Measurements from ENCODE around the gene TFEC. TPM values are rescaled to one million over a fixed set of nuclear protein-coding genes. Genes with fewer than 3 reads are reported as not detected.
"Not testable (repeated sequence)": the region's sequence is repeated elsewhere in the genome, so short reads cannot be mapped to it uniquely, and the experiment has no call there.

TFEC gene
- total RNA-seq, 1 donor from 2014 or later = 1.0 TPM

- intact Hi-C loops (cut with micrococcal nuclease) = not testable (repeated sequence)
Measured at GRCh38 chr7:115929736-115930135, 100.8 kb downstream of the TFEC start.

DNA sequence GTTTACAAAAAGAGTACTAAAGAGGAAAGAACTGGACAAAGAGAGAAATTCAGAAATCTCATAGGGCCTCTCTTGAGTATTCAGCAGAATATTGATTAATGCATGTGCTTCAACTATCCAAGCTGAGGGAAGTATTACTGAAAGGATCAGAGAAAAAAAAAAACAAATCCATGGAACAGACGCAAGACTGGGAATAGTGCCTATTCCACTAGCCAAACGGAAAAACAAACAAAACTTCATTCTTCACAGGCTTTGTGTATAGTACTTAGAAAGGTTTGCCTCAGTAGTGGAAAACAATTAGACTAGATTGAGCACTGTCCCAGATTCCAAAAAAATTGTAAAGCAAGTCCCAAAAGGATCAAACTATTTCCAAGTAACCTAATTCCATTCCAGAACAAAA is 106.2 kb downstream of the TFEC start:
- intact Hi-C loops (cut with micrococcal nuclease) = no loop called here

GRCh38 chr7:115920367-115920766 is 110.2 kb downstream of the TFEC start:
- intact Hi-C loops (cut with micrococcal nuclease) = no loop called here

DNA sequence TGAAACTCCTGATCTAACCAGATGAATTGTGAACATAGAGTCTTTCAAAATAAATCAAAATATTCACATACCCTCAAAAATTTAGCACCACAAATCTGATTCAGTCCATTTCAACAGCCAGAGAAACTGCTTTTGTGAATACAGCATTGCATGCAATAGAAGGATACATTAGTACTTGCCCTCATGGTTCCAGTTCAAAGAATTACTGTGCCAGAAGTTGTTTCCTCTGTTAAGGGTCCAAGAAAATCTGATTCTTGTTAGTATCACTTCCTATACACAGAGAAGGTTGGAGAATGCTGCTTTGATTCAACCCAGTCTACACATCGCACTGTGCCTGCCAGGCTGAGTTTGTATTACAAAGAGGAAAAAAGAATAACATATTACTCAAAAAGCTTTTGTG is 115.6 kb downstream of the TFEC start:
- intact Hi-C loops (cut with micrococcal nuclease) = no loop called here

GRCh38 chr7:115911465-115911864 is 119.1 kb downstream of the TFEC start:
- intact Hi-C loops (cut with micrococcal nuclease) = loop anchor here (2.0 kb wide), 1 partner anchor 1047 kb away; no protein-coding TSS in a partner anchor

- intact Hi-C loops (cut with micrococcal nuclease) = loop anchor here (1.0 to 2.0 kb wide), 2 partner anchors 1046 to 1828 kb away; no protein-coding TSS in a partner anchor
Measured at GRCh38 chr7:115910541-115911164, 119.9 kb downstream of the TFEC start.

DNA sequence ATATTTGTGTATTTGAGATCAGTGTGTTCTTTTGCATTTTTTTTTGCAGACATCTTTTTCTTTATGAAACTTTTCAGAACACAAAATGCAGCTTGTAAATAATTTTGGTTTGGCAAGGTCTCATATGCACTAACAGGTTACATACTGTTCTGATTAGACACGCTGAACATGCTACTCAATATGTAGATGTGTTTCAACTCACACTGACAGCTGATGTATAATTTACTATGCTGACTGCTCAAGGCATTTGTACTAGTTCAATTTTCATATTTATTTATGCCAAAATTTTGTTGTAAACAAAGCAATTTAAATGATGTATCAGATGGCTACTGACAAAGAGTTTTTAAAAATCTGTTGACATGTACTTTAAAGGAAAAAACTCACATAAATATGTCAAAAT is 123.8 kb downstream of the TFEC start:
- intact Hi-C loops (cut with micrococcal nuclease) = no loop called here

- intact Hi-C loops (cut with micrococcal nuclease) = no loop called here
Measured at GRCh38 chr7:115889669-115889984, 140.9 kb downstream of the TFEC start.

DNA sequence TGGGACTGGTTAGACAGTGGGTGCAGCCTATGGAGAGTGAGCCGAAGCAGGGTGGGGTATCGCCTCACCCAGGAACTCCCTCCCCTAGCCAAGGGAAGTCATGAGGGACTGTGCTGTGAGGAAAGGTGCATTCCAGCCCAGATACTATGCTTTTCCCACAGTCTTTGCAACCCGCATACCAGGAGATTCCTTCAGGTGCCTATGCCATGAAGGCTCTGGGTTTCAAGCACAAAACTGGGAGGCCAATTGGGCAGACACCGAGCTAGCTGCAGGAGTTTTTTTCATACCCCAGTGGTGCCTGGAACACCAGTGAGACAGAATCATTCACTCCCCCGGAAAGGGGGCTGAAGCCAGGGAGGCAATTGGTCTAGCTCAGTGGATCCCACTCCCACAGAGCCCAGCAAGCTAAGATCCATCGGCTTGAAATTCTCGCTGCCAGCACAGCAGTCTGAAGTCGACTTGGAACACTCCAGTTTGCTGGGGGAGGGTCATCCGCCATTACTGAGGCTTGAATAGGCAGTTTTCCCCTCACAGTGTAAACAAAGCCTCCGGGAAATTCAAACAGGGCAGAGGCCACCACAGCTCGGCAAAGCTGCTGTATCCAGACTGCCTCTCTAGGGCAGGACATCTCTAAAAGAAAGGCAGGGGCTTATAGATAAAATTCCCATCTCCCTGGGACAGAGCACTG is 141.4 kb downstream of the TFEC start:
- intact Hi-C loops (cut with micrococcal nuclease) = no loop called here

DNA sequence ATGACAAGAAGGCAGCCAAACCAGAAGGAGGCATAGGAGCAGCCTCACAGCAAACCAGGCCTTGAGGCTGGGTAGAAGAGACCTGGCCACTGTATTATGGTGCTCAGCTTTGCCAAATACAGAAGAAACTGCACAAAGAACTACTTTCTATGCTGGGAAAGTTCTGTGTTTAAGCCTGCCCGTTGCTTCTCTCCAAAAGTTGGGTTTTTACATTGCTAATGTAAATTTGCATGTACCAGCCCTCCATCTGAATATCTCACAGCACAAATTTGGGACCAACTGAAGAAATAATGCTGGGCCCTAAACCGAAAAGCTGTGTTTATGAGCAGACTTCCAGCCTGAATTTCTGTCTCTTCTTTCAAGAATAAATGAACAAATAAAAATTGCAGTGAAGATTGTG is 145.0 kb downstream of the TFEC start:
- intact Hi-C loops (cut with micrococcal nuclease) = no loop called here

Other genes with a start within 250 kb of the TFEC start
- 134 and 144 TPM in 2 replicates for gene TES, start 179.8 kb upstream of the TFEC start, total RNA-seq